ENCODE measurements around the gene CFAP157.

Gene CFAP157

GRCh38 chr9:127706836-127707241 lies at the start of gene CFAP157:
CFAP157 (plus strand) TSS chr9:127706988; CDS start chr9:127707032, 44 bp downstream.
- no peak for DNase-seq

GRCh38 chr9:127658428-127658827 lies 48.4 kb upstream of the CFAP157 start:
- DNase-seq, result no peak

GRCh38 chr9:127660886-127661741 lies 45.7 kb upstream of the CFAP157 start:
- no peak for DNase-seq

DNA sequence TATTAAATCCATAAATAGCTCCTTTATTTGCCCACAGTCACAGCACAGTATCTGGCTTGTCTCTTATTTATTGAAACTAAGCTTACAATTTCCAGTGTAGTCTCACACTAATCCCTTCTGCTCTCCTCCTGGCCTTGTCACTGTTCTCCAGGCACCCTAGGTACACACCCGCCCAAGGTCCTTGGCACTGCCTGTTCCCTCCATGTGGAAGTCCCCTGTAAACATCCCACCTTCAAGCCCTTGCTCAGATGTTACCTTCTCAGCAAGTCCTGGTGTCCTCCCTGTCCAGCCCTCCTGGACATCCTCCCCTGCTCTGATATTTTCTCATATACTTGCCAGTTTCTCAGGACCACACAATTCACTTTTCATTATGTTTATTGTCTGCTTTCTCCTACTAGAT lies 44.2 kb upstream of the CFAP157 start:
- DNase-seq, result no peak

GRCh38 chr9:127664324-127664677 lies 42.5 kb upstream of the CFAP157 start:
- DNase-seq, result no peak

DNA sequence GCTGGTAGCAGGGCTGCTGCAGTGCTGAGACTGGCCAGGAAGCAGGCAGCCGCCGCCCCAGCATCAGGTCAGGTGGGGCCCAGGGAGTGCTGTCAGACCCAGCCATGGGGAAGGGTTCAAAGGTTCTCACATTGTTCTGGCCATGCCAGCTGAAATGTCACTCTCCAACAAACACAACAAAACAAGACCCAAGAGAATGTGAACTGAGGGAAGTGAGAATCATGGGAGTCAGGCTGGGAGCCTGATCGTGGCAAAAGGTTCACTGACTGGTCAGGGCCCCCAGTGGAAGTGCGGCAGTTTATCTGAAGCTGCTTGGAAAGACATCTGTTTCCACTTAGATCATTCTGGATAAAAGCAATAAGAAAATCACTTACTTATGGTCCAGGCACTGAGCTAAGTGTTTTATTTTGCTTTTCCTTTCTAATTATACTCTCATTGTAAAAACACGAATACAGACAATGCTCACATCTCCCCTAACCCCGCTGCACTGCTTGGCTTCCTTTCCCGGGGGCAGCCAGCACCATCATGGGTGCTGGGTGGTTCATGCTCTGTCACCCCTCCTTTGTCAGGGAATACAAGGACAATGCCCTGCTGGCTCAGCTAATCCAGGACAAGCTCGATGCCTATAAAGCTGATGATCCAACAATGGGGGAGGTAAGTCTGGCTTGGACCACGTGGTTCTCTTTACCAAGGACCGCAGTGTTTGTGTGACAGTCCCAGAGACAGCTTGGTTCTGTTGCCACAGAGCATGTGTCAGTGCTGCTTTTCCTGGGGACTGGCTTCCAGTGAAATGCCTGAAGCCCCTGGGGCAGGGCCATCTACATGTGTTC lies 41.9 kb upstream of the CFAP157 start:
- no peak for DNase-seq

DNA sequence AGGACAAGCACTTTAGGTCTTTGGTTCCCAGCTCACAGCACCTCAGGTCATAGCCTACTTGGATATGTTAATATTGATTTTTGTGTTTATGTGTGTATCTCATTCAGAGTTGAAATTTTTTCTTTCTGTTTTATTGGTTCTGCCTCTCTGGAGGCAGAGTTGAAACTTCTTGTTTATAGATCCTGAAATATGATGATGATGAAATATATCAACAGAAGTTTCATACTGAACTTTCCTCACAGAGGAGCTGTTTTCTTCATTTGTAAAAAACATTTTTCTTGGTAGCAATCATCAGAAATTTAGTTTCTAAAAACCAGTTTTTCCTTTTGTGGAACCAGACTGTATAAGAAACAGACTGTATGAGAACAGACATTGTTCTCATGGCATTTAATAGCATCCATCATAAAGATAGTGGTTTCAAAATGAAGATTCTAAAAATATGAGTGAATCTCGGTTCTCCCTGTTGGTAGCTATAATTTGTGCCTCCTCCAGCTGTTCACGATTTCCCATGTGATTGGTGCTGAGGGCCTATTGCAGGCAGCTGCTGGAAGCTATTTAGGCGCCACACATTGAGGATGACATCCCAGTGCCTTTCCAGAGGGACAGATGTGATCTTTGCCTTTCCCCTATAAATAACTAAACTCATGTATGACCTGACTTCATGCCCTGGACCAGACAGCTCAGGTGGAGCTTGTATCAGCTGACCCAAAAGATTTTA lies 39.5 kb upstream of the CFAP157 start:
- no peak for DNase-seq

DNA sequence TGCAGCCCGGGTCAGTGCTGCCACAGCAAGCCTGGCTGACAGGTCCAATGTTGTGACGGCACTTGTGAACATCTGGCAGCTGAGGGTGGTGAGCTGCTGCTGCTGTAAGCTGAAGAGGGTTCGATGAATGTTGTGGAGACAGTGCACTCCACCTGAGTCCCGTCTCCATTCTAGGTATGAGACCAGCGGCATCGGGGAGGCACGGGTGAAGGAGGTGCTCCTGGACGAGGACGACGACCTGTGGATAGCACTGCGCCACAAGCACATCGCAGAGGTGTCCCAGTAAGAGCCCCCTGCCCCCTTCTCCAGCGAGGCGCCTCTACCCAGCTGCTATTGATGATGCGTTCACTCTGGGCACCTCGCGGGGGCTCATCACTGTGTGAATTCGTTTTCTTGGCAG lies 38.9 kb upstream of the CFAP157 start:
- DNase-seq, result no peak

- no peak for DNase-seq
Observed at GRCh38 chr9:127673234-127673633, 33.6 kb upstream of the CFAP157 start.

DNA sequence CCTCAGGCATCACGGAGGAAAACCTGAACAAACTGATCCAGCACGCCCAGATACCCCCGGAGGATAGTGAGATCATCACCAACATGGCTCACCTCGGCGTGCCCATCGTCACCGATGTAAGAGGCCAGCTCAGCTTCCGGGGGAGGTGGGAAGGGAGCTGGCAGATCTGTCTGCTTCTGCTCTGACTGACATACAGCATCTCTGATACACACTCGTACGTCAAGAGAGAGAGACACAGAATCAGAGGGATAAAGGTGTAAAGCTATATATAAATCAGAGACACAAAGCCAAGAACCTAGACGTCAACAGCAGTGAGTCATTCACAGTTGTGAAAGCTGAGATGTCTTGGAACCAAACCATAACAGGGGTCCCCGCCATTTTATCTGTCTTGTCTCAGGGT lies 30.1 kb upstream of the CFAP157 start:
- no peak for DNase-seq

GRCh38 chr9:127679506-127679905 lies 27.3 kb upstream of the CFAP157 start:
- no peak for DNase-seq

DNA sequence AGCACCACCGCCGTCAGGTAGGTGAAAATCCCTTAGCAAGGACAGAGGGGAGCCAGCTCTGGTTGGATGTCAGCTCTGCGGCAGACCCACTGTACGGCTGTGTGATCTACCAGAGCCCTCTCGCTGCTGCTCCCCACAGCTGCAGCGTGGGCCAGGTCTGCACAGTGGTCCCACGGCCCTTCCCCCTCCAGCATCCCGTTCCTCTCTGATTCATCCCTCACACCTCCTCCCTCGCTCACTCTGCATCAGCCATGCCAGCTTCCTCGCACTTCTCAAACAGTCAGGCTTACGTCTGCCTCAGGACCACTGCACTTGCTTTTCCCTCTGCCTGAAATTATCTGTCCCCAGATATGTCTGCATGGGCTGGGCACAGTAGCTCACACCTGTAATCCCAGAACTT lies 26.6 kb upstream of the CFAP157 start:
- no peak for DNase-seq

GRCh38 chr9:127680846-127681245 lies 25.9 kb upstream of the CFAP157 start:
- no peak for DNase-seq

DNA sequence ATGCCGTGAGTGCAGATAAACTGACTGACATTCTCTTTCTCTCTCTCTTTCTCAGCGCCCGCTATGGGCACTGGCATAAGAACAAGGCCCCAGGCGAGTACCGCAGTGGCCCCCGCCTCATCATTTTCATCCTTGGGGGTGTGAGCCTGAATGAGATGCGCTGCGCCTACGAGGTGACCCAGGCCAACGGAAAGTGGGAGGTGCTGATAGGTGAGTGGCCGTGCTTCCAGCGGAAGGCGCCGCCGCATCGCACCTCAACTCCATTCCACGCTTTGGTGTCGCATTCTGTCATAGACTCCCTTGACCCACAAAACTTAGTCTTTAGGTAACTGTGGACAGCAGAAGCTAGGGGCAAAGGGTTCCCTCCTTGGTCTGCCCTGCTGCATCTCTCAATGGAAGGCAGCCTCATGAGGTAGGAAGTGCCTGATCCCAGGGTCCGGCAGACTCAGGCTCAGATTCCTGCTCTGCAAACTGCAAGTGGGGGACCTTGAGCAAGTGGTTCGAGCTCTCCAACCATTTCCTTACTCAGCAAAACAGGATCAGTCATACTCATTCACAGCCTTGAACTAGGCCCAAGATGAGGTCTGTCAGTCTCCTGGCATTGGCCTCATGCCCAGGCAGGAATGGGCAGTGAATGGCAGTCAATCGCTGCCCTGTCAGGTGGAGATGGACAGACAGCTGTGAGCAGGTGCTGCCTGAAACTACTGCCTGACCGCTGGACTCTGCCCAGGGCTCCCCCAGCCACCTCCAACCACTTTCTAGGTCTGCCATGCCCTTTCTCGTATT lies 24.2 kb upstream of the CFAP157 start:
- no peak for DNase-seq

GRCh38 chr9:127683723-127684122 lies 23.1 kb upstream of the CFAP157 start:
- DNase-seq, result no peak

GRCh38 chr9:127684576-127684975 lies 22.2 kb upstream of the CFAP157 start:
- DNase-seq, result no peak

GRCh38 chr9:127686461-127687393 lies 20.1 kb upstream of the CFAP157 start:
- DNase-seq, result no peak

- DNase-seq, result no peak
Observed at GRCh38 chr9:127689329-127690000, 17.3 kb upstream of the CFAP157 start.

DNA sequence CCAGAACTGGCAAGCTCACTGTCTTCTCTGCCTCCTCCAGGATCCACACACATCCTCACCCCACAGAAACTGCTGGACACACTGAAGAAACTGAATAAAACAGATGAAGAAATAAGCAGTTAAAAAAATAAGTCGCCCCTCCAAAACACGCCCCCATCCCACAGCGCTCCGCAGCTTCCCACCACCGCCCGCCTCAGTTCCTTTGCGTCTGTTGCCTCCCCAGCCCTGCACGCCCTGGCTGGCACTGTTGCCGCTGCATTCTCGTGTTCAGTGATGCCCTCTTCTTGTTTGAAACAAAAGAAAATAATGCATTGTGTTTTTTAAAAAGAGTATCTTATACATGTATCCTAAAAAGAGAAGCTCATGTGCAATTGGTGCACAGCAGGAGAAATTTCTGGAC lies 16.1 kb upstream of the CFAP157 start:
- no peak for DNase-seq

GRCh38 chr9:127692071-127692470 lies 14.7 kb upstream of the CFAP157 start:
- DNase-seq, result no peak

DNA sequence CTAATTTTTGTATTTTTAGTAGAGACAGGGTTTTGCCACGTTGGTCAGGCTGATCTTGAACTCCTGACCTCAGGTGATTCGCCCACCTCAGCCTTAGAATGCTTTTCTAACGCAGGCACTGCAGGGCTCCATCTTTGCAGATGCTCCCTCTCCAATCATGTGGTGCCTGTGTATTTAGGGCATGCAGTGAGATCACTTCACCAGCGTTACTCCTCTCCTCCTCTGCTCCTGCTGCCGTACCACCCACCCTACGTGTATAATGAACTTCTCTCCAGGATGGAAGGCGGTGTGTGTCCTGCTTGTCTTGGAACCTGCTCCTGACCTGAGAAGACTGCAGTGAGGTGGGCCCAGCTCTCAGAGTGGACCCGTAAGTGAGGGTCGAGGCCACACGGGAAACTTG lies 13.6 kb upstream of the CFAP157 start:
- DNase-seq, result no peak
